H9 (cell line): ENCODE data around the gene FNDC3B. TPM values are rescaled to one million over a fixed set of nuclear protein-coding genes. Genes with fewer than 3 reads are reported as not detected.

Source experiments
- DNase-seq: peaks from one replicate; pipeline ENCODE4 v3.0.0-alpha.2; 2017
- H2AFZ ChIP-seq: one replicate; pipeline ENCODE4 v1.6.1; 2013; ENCODE audit warnings: mild to moderate bottlenecking, low read length, control low read depth, moderate library complexity
- H2AK5ac ChIP-seq: 2 replicates; pipeline ENCODE4 v1.6.1; 2013; ENCODE audit warnings: low read length, control low read depth, mixed read lengths; ENCODE audit not compliant: insufficient read length
- H2BK120ac ChIP-seq: one replicate; pipeline ENCODE4 v1.6.1; 2013; ENCODE audit warnings: low read depth, mild to moderate bottlenecking, low read length, control low read depth, inconsistent platforms; ENCODE audit not compliant: poor library complexity, severe bottlenecking
- H2BK12ac ChIP-seq: 2 replicates; pipeline ENCODE4 v1.6.1; 2013; ENCODE audit warnings: low read length, control low read depth, mixed read lengths, low read depth; ENCODE audit not compliant: insufficient read length
- H2BK15ac ChIP-seq: 2 replicates; pipeline ENCODE4 v1.6.1; 2013; ENCODE audit warnings: low read depth, low read length, control low read depth
- H2BK20ac ChIP-seq: one replicate; pipeline ENCODE4 v1.6.1; 2013; ENCODE audit warnings: low read depth, mild to moderate bottlenecking, low read length, control low read depth, inconsistent platforms; ENCODE audit not compliant: poor library complexity, severe bottlenecking
- H2BK5ac ChIP-seq: 2 replicates; pipeline ENCODE4 v1.6.1; 2013; ENCODE audit warnings: low read length, control low read depth, mixed read lengths; ENCODE audit not compliant: insufficient read length
- H3K14ac ChIP-seq: 2 replicates; pipeline ENCODE4 v1.6.1; 2013; ENCODE audit warnings: low read length, control low read depth; ENCODE audit not compliant: insufficient read depth
- H3K18ac ChIP-seq: 2 replicates; pipeline ENCODE4 v1.6.1; 2013; ENCODE audit warnings: low read depth, mild to moderate bottlenecking, mixed read lengths, low read length, control low read depth; ENCODE audit not compliant: insufficient read length
- H3K23ac ChIP-seq: 2 replicates; pipeline ENCODE4 v1.6.1; 2013; ENCODE audit warnings: low read length, control low read depth, mixed read lengths, low read depth; ENCODE audit not compliant: insufficient read length
- H3K23me2 ChIP-seq: 2 replicates; pipeline ENCODE4 v1.6.1; 2013; ENCODE audit warnings: low read depth, mild to moderate bottlenecking, mixed read lengths, low read length, control low read depth; ENCODE audit not compliant: insufficient read length, poor library complexity, severe bottlenecking
- H3K27ac ChIP-seq: 2 replicates; pipeline ENCODE4 v1.5.1; 2013; ENCODE audit warnings: low read length, control low read depth, mixed read lengths, low read depth; ENCODE audit not compliant: insufficient read length
- H3K27me3 ChIP-seq: 2 replicates; pipeline ENCODE4 v1.6.1; 2013; ENCODE audit warnings: low read length, control low read depth, inconsistent platforms; ENCODE audit not compliant: insufficient read depth
- H3K4ac ChIP-seq: 2 replicates; pipeline ENCODE4 v1.6.1; 2013; ENCODE audit warnings: low read depth, mild to moderate bottlenecking, control low read depth, inconsistent platforms, low read length, moderate library complexity
- H3K4me1 ChIP-seq: 2 replicates; pipeline ENCODE4 v1.6.1; 2013; ENCODE audit warnings: low read length, control low read depth, inconsistent platforms; ENCODE audit not compliant: insufficient read depth
- H3K4me2 ChIP-seq: 2 replicates; pipeline ENCODE4 v1.6.1; 2013; ENCODE audit warnings: low read length, control low read depth, mixed read lengths; ENCODE audit not compliant: insufficient read length, insufficient read depth
- H3K56ac ChIP-seq: 2 replicates; pipeline ENCODE4 v1.6.1; 2013; ENCODE audit warnings: low read depth, mild to moderate bottlenecking, mixed read lengths, low read length, control low read depth; ENCODE audit not compliant: insufficient read length
- H3K79me1 ChIP-seq: 2 replicates; pipeline ENCODE4 v1.6.1; 2013; ENCODE audit warnings: low read depth, mild to moderate bottlenecking, moderate library complexity, low read length, control low read depth, inconsistent platforms; ENCODE audit not compliant: insufficient read depth, poor library complexity, severe bottlenecking
- H3K79me2 ChIP-seq: 2 replicates; pipeline ENCODE4 v1.6.1; 2013; ENCODE audit warnings: low read length, control low read depth, inconsistent platforms; ENCODE audit not compliant: insufficient read depth
- H3K9ac ChIP-seq: 2 replicates; pipeline ENCODE4 v1.6.1; 2013; ENCODE audit warnings: low read length, control low read depth, mixed read lengths; ENCODE audit not compliant: insufficient read length; ENCODE audit errors: extremely low read depth
- H3K9me3 ChIP-seq: one replicate; pipeline ENCODE4 v1.6.1; 2013; ENCODE audit warnings: low read depth, low read length, inconsistent platforms; ENCODE audit not compliant: control insufficient read depth
- H3T11ph ChIP-seq: one replicate; pipeline ENCODE4 v1.6.1; 2013; ENCODE audit warnings: mild to moderate bottlenecking, low read length, control low read depth, inconsistent platforms
- H4K20me1 ChIP-seq: one replicate; pipeline ENCODE4 v1.6.1; 2013; ENCODE audit not compliant: control insufficient read depth, insufficient read length, insufficient read depth
- H4K5ac ChIP-seq: 2 replicates; pipeline ENCODE4 v1.6.1; 2013; ENCODE audit warnings: low read depth, mild to moderate bottlenecking, mixed read lengths, low read length, control low read depth; ENCODE audit not compliant: insufficient read length
- H4K8ac ChIP-seq: replicated peaks from 2 replicates; pipeline ENCODE4 v1.6.1; 2013; ENCODE audit warnings: low read length, control low read depth, mixed read lengths, low read depth; ENCODE audit not compliant: insufficient read length
- H4K91ac ChIP-seq: 2 replicates; pipeline ENCODE4 v1.6.1; 2013; ENCODE audit warnings: low read depth, mild to moderate bottlenecking, moderate library complexity, mixed read lengths, low read length, control low read depth; ENCODE audit not compliant: insufficient read length
- H3K27ac Mint-ChIP-seq, 3 experiments: 2 replicates in 2 of 3; 3 replicates in 1 of 3; pipeline ENCODE4 v1.8.0; 2020 to 2021; ENCODE audit warnings: mixed read lengths in 3 of 3, mild to moderate bottlenecking in 1 of 3, moderate library complexity in 1 of 3
- H3K27me3 Mint-ChIP-seq: 2 replicates; pipeline ENCODE4 v1.8.0; 2021; ENCODE audit warnings: low read depth, mild to moderate bottlenecking, moderate library complexity, mixed read lengths
- H3K36me3 Mint-ChIP-seq, 3 experiments: 2 replicates in 2 of 3; 3 replicates in 1 of 3; pipeline ENCODE4 v1.8.0; 2020 to 2021; ENCODE audit warnings: low read depth in 3 of 3, mixed read lengths in 3 of 3; ENCODE audit not compliant: insufficient read depth in 1 of 3
- H3K4me1 Mint-ChIP-seq, 2 experiments: 2 replicates each; pipeline ENCODE4 v1.8.0; 2020; ENCODE audit warnings: mixed read lengths in 2 of 2
- H3K4me3 Mint-ChIP-seq, 2 experiments: 2 replicates in 1 of 2; 3 replicates in 1 of 2; pipeline ENCODE4 v1.8.0; 2020 to 2021; ENCODE audit warnings: mild to moderate bottlenecking in 2 of 2, mixed read lengths in 2 of 2, moderate library complexity in 1 of 2
- H3K9me3 Mint-ChIP-seq, 2 experiments: 2 replicates in 1 of 2; 3 replicates in 1 of 2; pipeline ENCODE4 v1.8.0; 2020; ENCODE audit warnings: mild to moderate bottlenecking in 2 of 2, mixed read lengths in 2 of 2, moderate library complexity in 1 of 2
- WGBS: extraction: QIAGEN DNeasy Blood & Tissue Kit; methylation state at CpG from one replicate; pipeline ENCODE4 v1.1.7; 2013; ENCODE audit warnings: missing lambda C conversion rate, low lambda C conversion rate, mixed read lengths; ENCODE audit not compliant: insufficient read length; ENCODE audit errors: extremely low coverage; 5-methylcytosine and 5-hydroxymethylcytosine counted together
- total RNA-seq: library from RNA; stranded (reverse); gene quantifications from 2 replicates; pipeline ENCODE4 v1.2.1, GENCODE V29; 2021
- TF ChIP-seq, protein P1 (sequence below): fragments of 200-600 bp; sonication (generic); conservative IDR thresholded peaks from 3 replicates; pipeline ENCODE4 v1.8.0; 2021; ENCODE audit warnings: antibody characterized with exemption, mild to moderate bottlenecking

The FNDC3B gene
- total RNA-seq, 1 experiment from 2014 or later: 43.8 TPM

DNA sequence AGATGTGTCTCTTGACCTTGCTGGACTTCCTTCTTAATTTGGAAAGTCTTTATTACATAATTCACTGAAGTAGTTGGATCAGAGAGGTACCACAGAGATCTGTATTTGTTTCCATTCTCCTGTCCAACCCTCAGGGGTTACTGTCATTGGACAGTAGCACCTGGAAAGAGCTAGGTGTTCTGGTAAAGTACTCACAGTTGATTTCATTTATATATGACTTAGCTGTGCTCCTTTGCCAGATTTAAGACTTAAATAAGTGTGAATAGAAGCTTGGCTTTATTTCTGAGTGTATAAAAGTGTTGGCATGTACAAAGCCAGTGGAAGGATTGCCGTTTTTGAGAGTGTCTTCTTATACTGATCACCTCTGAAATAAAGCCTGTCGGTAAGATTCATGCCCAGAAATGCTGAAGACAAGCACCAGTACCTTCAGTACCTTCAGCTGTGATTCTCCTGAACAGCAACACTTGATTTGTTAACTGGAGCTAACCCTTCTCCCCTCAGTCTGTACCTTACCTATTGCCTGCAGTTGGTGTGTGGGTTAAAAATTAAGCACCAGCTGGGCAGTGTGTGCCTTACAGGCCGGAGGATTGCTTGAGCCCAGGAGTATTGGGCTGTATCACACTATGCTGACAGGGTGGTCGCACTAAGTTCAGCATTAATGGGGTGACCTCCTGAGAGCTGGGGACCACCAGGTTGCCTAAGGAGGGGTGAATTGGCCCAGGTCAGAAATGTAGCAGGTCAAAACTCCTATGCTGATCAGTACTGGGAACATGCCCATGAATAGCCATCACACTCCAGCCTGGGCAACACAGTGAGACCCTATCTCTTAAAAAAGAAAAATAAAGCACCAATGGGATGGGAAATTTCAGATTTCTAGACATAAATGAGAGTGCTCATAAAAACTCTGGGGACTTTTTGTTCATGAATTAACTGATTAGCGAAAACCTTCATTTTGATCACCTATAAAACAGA lies 197.7 kb downstream of the FNDC3B start:
- Histone ChIP-seq H3K27ac (no peak overlapping the region), H3K56ac (no peak overlapping the region), H3K79me1 (peaks cover 3% of the 10 kb centered on the region), H3K23me2 (no peaks in the 10 kb centered on the region), H3K14ac (no peak overlapping the region), H2AFZ (no peak overlapping the region), H3T11ph (no peak overlapping the region), H3K79me2 (peaks cover 2% of the 10 kb centered on the region; the same call in 1 of the 2 replicates), H2BK12ac (no peak overlapping the region), H3K9me3 (peaks cover 17% of the 10 kb centered on the region), H2BK5ac (no peak overlapping the region), H3K27me3 (no peaks in the 10 kb centered on the region), H2BK20ac (no peak overlapping the region), H4K8ac (no peak overlapping the region), H4K5ac (no peak overlapping the region), H4K91ac (no peak overlapping the region), H2BK120ac (no peak overlapping the region), H3K23ac (no peak overlapping the region), H3K4ac (no peak overlapping the region), H4K20me1 (no peaks in the 10 kb centered on the region), H3K4me2 (no peak overlapping the region), H2AK5ac (no peak overlapping the region), H3K9ac (no peak overlapping the region), H3K4me1 (no peaks in the 10 kb centered on the region), H2BK15ac (no peak overlapping the region), H3K18ac (no peak overlapping the region)
- Mint-ChIP-seq H3K4me3 (no peak overlapping the region), H3K36me3 (peaks cover 28 to 35% (median 28%) of the 10 kb centered on the region in 3 experiments), H3K27me3 (no peaks in the 10 kb centered on the region), H3K9me3 (peaks cover 20 to 21% of the 10 kb centered on the region in 2 experiments), H3K27ac (peak overlapping the region in 1 of 3 experiments; percentile 27; a peak in 2 of 7 replicates), H3K4me1 (peaks cover 3 to 11% of the 10 kb centered on the region in 2 experiments)
- no CpG with 5 or more reads among the region's 5 CpGs for WGBS
- no peak for DNase-seq
- TF ChIP-seq, protein P1, sequence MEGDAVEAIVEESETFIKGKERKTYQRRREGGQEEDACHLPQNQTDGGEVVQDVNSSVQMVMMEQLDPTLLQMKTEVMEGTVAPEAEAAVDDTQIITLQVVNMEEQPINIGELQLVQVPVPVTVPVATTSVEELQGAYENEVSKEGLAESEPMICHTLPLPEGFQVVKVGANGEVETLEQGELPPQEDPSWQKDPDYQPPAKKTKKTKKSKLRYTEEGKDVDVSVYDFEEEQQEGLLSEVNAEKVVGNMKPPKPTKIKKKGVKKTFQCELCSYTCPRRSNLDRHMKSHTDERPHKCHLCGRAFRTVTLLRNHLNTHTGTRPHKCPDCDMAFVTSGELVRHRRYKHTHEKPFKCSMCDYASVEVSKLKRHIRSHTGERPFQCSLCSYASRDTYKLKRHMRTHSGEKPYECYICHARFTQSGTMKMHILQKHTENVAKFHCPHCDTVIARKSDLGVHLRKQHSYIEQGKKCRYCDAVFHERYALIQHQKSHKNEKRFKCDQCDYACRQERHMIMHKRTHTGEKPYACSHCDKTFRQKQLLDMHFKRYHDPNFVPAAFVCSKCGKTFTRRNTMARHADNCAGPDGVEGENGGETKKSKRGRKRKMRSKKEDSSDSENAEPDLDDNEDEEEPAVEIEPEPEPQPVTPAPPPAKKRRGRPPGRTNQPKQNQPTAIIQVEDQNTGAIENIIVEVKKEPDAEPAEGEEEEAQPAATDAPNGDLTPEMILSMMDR: no peak
